HCT116 (cell line): ENCODE results near the gene KCTD10. TPM values are rescaled to one million over a fixed set of nuclear protein-coding genes. Genes with fewer than 3 reads are reported as not detected.

ENCODE experiments used
- ATAC-seq: fragments of 200-7000 bp; cut with Tn5 transposase; 2 replicates; pipeline ENCODE4 v1.9.1; 2020; ENCODE audit warnings: mild to moderate bottlenecking, moderate library complexity
- BruUV-seq: library from RNA; stranded (reverse); fragments of 400-500 nt; replicated peaks from 2 replicates; lab custom pipeline; 2021; lab: Mats Ljungman, UMichigan
- CTCF ChIA-PET: fragments of 300-600 bp; sonication (Branson Sonifier 250); formaldehyde crosslinking; loops from one replicate; lab custom pipeline; 2021; ENCODE audit warnings: antibody characterized with exemption; lab: Charles Lee
- POLR2A ChIA-PET: fragments of 300-600, 350-600 bp; sonication (Branson Sonifier 250); formaldehyde crosslinking; loops from one replicate; lab custom pipeline; 2021; ENCODE audit warnings: antibody characterized with exemption; lab: Charles Lee
- RAD21 ChIA-PET, 2 experiments: fragments of 300-600 bp; sonication (Branson Sonifier 250); formaldehyde crosslinking; loops; one replicate each; lab custom pipeline; 2023; ENCODE audit warnings: low total read pairs in 2 of 2; ENCODE audit not compliant: uncharacterized antibody in 2 of 2, unreplicated experiment in 2 of 2, low non-redundant PET in 1 of 2; lab: Charles Lee
- DNase-seq: peaks from one replicate; pipeline ENCODE4 v3.0.0-alpha.2; 2010; ENCODE audit warnings: low read depth, low spot score
- H2AFZ ChIP-seq: fragments of 200-600 bp; shearing (Covaris generic), sonication (generic); 2 replicates; pipeline ENCODE4 v1.6.1; 2017; ENCODE audit warnings: low read depth, mixed run types, mixed read lengths, antibody characterized with exemption, low read length; ENCODE audit not compliant: poor library complexity, severe bottlenecking
- H3K27ac ChIP-seq: 2 replicates; pipeline ENCODE4 v1.5.1; 2012; ENCODE audit warnings: low read depth, low read length
- H3K27me3 ChIP-seq: fragments of 200-600 bp; sonication (generic); 2 replicates; pipeline ENCODE4 v1.6.1; 2016; ENCODE audit warnings: mixed run types, low read length, mixed read lengths; ENCODE audit not compliant: insufficient read depth
- H3K36me3 ChIP-seq, 2 experiments: fragments of 200-500 bp in 1 of 2; fragments of 200-600 bp in 1 of 2; sonication (Bioruptor generic) in 1 of 2; sonication (generic) in 1 of 2; 2 replicates each; pipeline versions ENCODE4 v1.5.1 to v1.6.1; 2014 to 2016; ENCODE audit warnings: low read length in 2 of 2, inconsistent platforms in 1 of 2, mixed read lengths in 1 of 2, mixed run types in 1 of 2; ENCODE audit not compliant: insufficient read depth in 2 of 2, control insufficient read depth in 1 of 2
- H3K4me1 ChIP-seq, 2 experiments: fragments of 200-600 bp in 1 of 2; sonication (generic) in 1 of 2; 2 replicates each; pipeline versions ENCODE4 v1.5.1 to v1.6.1; 2012 to 2017; ENCODE audit warnings: low read length in 2 of 2, inconsistent platforms in 1 of 2, mild to moderate bottlenecking in 1 of 2, mixed read lengths in 1 of 2, mixed run types in 1 of 2, moderate library complexity in 1 of 2; ENCODE audit not compliant: insufficient read depth in 2 of 2, control insufficient read depth in 1 of 2
- H3K4me2 ChIP-seq: fragments of 200-600 bp; sonication (generic); 2 replicates; pipeline ENCODE4 v1.6.1; 2017; ENCODE audit warnings: mixed run types, low read length, mixed read lengths
- H3K4me3 ChIP-seq, 2 experiments: fragments of 200-600 bp in 1 of 2; sonication (generic) in 1 of 2; replicated peaks in 1 of 2; 2 replicates each; pipeline ENCODE4 v1.5.1; 2011 to 2016; ENCODE audit warnings: low read length in 2 of 2, control low read depth in 1 of 2, low read depth in 1 of 2, mild to moderate bottlenecking in 1 of 2, mixed read lengths in 1 of 2, mixed run types in 1 of 2
- H3K79me2 ChIP-seq: fragments of 200-600 bp; sonication (generic); 2 replicates; pipeline ENCODE4 v1.6.1; 2017; ENCODE audit warnings: mild to moderate bottlenecking, mixed run types, low read length, moderate library complexity, mixed read lengths; ENCODE audit not compliant: insufficient read depth
- H3K9ac ChIP-seq: fragments of 200-600 bp; sonication (generic); 2 replicates; pipeline ENCODE4 v1.6.1; 2016; ENCODE audit warnings: low read length, mixed read lengths
- H3K9me2 ChIP-seq: fragments of 200-600 bp; sonication (generic), shearing (Covaris generic); 2 replicates; pipeline ENCODE4 v1.6.1; 2017; ENCODE audit warnings: mixed run types, mild to moderate bottlenecking, moderate library complexity; ENCODE audit not compliant: insufficient read depth
- H3K9me3 ChIP-seq, 2 experiments: fragments of 200-500 bp in 1 of 2; fragments of 200-600 bp in 1 of 2; sonication (Bioruptor generic) in 1 of 2; sonication (generic) in 1 of 2; 2 replicates each; pipeline ENCODE4 v1.6.1; 2014 to 2017; ENCODE audit warnings: low read length in 2 of 2, mixed read lengths in 2 of 2, inconsistent platforms in 1 of 2, low read depth in 1 of 2, mild to moderate bottlenecking in 1 of 2, mixed run types in 1 of 2, moderate library complexity in 1 of 2; ENCODE audit not compliant: control insufficient read depth in 1 of 2, insufficient read depth in 1 of 2
- H4K20me1 ChIP-seq: fragments of 200-600 bp; sonication (generic), shearing (Covaris generic); 2 replicates; pipeline ENCODE4 v1.6.1; 2017; ENCODE audit warnings: mixed run types, mild to moderate bottlenecking, moderate library complexity; ENCODE audit not compliant: insufficient read depth
- CEBPB ChIP-seq: IDR thresholded peaks from 2 replicates; pipeline ENCODE4 v1.6.1; 2012; ENCODE audit warnings: low read depth
- EZH2phosphoT487 ChIP-seq: fragments of 200-600 bp; IDR thresholded peaks from 2 replicates; pipeline ENCODE4 v1.6.1; 2018; ENCODE audit warnings: antibody characterized with exemption, borderline replicate concordance
- JUND ChIP-seq: IDR thresholded peaks from 2 replicates; pipeline ENCODE4 v1.6.1; 2012
- SP1 ChIP-seq: IDR thresholded peaks from 2 replicates; pipeline ENCODE4 v1.6.1; 2012; ENCODE audit warnings: low read depth
- YY1 ChIP-seq: IDR thresholded peaks from 2 replicates; pipeline ENCODE4 v1.6.1; 2011; ENCODE audit warnings: low read length, low read depth, moderate library complexity, mild to moderate bottlenecking; ENCODE audit not compliant: insufficient replicate concordance; ENCODE audit errors: extremely low read depth
- ZBTB33 ChIP-seq: IDR thresholded peaks from 2 replicates; pipeline ENCODE4 v1.6.1; 2011; ENCODE audit warnings: mild to moderate bottlenecking, low read length, moderate library complexity; ENCODE audit not compliant: insufficient replicate concordance; ENCODE audit errors: extremely low read depth
- ZNF274 ChIP-seq: fragments of 200-500 bp; sonication (Bioruptor generic); IDR thresholded peaks from 2 replicates; pipeline ENCODE4 v1.6.1; 2014; ENCODE audit warnings: mild to moderate bottlenecking, low read depth, low read length, inconsistent platforms
- intact Hi-C: fragments of 100-400 bp; cut with micrococcal nuclease; formaldehyde crosslinking; loops from 2 replicates; pipeline ENCODE4 v1.10.0; 2022
- total RNA-seq: library from RNA; stranded (reverse); gene quantifications from one replicate; pipeline ENCODE4 v1.2.1, GENCODE V29; 2021; ENCODE audit not compliant: unreplicated experiment

The KCTD10 gene
- total RNA-seq, 1 experiment from 2014 or later = 34.7 TPM

GRCh38 chr12:109510196-109510595, 33.1 kb upstream of the KCTD10 start (continued):
- no peak for TF ChIP-seq ZBTB33
- no peak for TF ChIP-seq ZNF274

GRCh38 chr12:109504068-109504467, 27.0 kb upstream of the KCTD10 start:
- Histone ChIP-seq H3K4me1 (no peaks in the 10 kb centered on the region), H4K20me1 (no peaks in the 10 kb centered on the region), H3K27ac (no peak overlapping the region), H3K4me3 (no peak overlapping the region), H3K36me3 (peaks cover 9 to 26% of the 10 kb centered on the region in 2 experiments; a peak in 2 of 4 replicates), H3K9ac (no peak overlapping the region), H3K79me2 (no peaks in the 10 kb centered on the region), H3K27me3 (no peaks in the 10 kb centered on the region), H3K9me2 (no peaks in the 10 kb centered on the region), H3K4me2 (no peak overlapping the region), H2AFZ (no peak overlapping the region), H3K9me3 (no peaks in the 10 kb centered on the region)
- no peak for DNase-seq
- no peak for ATAC-seq
- ChIA-PET RAD21 (no interaction called here), POLR2A (no interaction called here), CTCF (no interaction called here)
- no peak for TF ChIP-seq JUND
- no peak for TF ChIP-seq EZH2phosphoT487
- no peak for TF ChIP-seq CEBPB
- no peak for TF ChIP-seq YY1
- TF ChIP-seq SP1 = no peak
- intact Hi-C loops = no loop called here
- BruUV-seq = no TSS peak
